Nephron (organoid): ENCODE measurements around the gene LRRFIP2.

Experiments
- H3K27ac Mint-ChIP-seq, 3 experiments: 2 replicates each; pipeline ENCODE4 v1.8.0; 2020; ENCODE audit warnings: mixed read lengths in 3 of 3, mild to moderate bottlenecking in 2 of 3, moderate library complexity in 1 of 3
- H3K27me3 Mint-ChIP-seq: 2 replicates; pipeline ENCODE4 v1.8.0; 2021; ENCODE audit warnings: low read depth, mild to moderate bottlenecking, moderate library complexity, mixed read lengths
- H3K36me3 Mint-ChIP-seq: 2 replicates; pipeline ENCODE4 v1.8.0; 2020; ENCODE audit warnings: low read depth, mixed read lengths
- H3K4me1 Mint-ChIP-seq: 2 replicates; pipeline ENCODE4 v1.8.0; 2020; ENCODE audit warnings: mixed read lengths
- H3K4me3 Mint-ChIP-seq, 3 experiments: 2 replicates each; pipeline ENCODE4 v1.8.0; 2020; ENCODE audit warnings: mild to moderate bottlenecking in 3 of 3, mixed read lengths in 3 of 3, moderate library complexity in 2 of 3
- H3K9me3 Mint-ChIP-seq: 2 replicates; pipeline ENCODE4 v1.8.0; 2020; ENCODE audit warnings: mixed read lengths
- TF ChIP-seq, protein P1 (sequence below), 3 experiments: fragments of 200-600 bp; sonication (generic); IDR thresholded peaks; one replicate each; pipeline ENCODE4 v1.5.0; 2021; ENCODE audit warnings: antibody characterized with exemption in 3 of 3; ENCODE audit not compliant: unreplicated experiment in 3 of 3

The LRRFIP2 gene

GRCh38 chr3:37130984-37131859 lies 43.2 kb downstream of the LRRFIP2 start:
- Mint-ChIP-seq H3K4me1 (peaks cover 14% of the 10 kb centered on the region), H3K27me3 (no peaks in the 10 kb centered on the region), H3K27ac (peak overlapping the region; percentile 3 to 58 (median 7)), H3K9me3 (no peaks in the 10 kb centered on the region), H3K36me3 (peaks cover 8% of the 10 kb centered on the region), H3K4me3 (no peak overlapping the region)
- TF ChIP-seq, protein P1, sequence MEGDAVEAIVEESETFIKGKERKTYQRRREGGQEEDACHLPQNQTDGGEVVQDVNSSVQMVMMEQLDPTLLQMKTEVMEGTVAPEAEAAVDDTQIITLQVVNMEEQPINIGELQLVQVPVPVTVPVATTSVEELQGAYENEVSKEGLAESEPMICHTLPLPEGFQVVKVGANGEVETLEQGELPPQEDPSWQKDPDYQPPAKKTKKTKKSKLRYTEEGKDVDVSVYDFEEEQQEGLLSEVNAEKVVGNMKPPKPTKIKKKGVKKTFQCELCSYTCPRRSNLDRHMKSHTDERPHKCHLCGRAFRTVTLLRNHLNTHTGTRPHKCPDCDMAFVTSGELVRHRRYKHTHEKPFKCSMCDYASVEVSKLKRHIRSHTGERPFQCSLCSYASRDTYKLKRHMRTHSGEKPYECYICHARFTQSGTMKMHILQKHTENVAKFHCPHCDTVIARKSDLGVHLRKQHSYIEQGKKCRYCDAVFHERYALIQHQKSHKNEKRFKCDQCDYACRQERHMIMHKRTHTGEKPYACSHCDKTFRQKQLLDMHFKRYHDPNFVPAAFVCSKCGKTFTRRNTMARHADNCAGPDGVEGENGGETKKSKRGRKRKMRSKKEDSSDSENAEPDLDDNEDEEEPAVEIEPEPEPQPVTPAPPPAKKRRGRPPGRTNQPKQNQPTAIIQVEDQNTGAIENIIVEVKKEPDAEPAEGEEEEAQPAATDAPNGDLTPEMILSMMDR (IDR thresholded peaks at IDR 0.05; ENCODE audit: unreplicated experiment in 3 of 3), result no peak

- Mint-ChIP-seq H3K4me3 (no peak overlapping the region), H3K27me3 (no peaks in the 10 kb centered on the region), H3K4me1 (peaks cover 14% of the 10 kb centered on the region), H3K9me3 (no peaks in the 10 kb centered on the region), H3K36me3 (peaks cover 8% of the 10 kb centered on the region), H3K27ac (no peak overlapping the region)
- TF ChIP-seq, protein P1 (IDR thresholded peaks at IDR 0.05; ENCODE audit: unreplicated experiment in 3 of 3), result no peak
These were observed 43.9 kb downstream of the LRRFIP2 start for GRCh38 chr3:37130448-37130847.

DNA sequence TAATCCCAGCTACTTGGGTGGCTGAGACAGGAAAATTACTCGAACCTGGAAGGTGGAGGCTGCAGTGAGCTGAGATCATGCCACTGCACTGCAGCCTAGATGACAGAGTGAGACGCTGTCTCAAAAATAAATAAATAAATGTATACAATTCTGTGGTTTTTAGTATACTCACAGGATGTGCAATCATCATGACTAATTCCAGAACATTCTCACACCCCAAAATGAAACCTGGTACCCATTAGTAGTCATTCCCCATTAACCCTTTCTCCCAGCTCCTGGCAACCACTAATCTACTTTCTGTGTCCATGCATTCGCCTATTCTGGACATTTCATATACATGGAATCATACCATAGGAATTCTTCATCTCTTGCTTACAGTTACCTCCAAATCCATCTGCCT lies 44.5 kb downstream of the LRRFIP2 start:
- Mint-ChIP-seq H3K36me3 (peaks cover 8% of the 10 kb centered on the region), H3K4me3 (no peak overlapping the region), H3K27me3 (no peaks in the 10 kb centered on the region), H3K4me1 (peaks cover 14% of the 10 kb centered on the region), H3K9me3 (no peaks in the 10 kb centered on the region), H3K27ac (no peak overlapping the region)
- TF ChIP-seq, protein P1 (IDR thresholded peaks at IDR 0.05; ENCODE audit: unreplicated experiment in 3 of 3), result no peak

- H3K4me1 Mint-ChIP-seq, result peaks cover 14% of the 10 kb centered on the region
- H3K9me3 Mint-ChIP-seq, result no peaks in the 10 kb centered on the region
- TF ChIP-seq, protein P1 (IDR thresholded peaks at IDR 0.05; ENCODE audit: unreplicated experiment in 3 of 3), result no peak
- no peak overlapping the region for H3K27ac Mint-ChIP-seq
- H3K36me3 Mint-ChIP-seq, result peaks cover 5% of the 10 kb centered on the region
- H3K4me3 Mint-ChIP-seq, result no peak overlapping the region
- H3K27me3 Mint-ChIP-seq, result no peaks in the 10 kb centered on the region
These were observed 47.0 kb downstream of the LRRFIP2 start for GRCh38 chr3:37127340-37127739.

DNA sequence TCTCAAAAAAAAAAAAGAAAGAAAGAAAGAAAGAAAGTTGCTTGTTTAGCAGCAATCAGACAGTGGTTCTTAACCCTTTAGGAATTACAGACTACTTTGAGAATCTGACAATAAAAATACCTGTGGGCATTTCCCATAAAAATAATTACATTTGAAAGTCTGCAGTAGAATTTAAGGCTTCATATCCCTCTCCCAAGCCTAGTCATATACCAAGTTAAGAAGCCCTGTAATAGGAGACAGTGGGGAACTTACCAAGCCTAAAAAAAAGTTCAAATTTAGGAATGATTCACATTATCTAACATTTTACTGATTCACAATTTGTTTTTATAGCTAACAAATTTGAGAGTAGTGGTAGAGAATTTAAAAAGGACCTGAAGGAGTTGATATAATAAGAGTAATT lies 47.5 kb downstream of the LRRFIP2 start:
- Mint-ChIP-seq H3K27me3 (no peaks in the 10 kb centered on the region), H3K9me3 (no peaks in the 10 kb centered on the region), H3K36me3 (peaks cover 9% of the 10 kb centered on the region), H3K4me3 (no peak overlapping the region), H3K4me1 (peaks cover 11% of the 10 kb centered on the region), H3K27ac (no peak overlapping the region)
- TF ChIP-seq, protein P1 (IDR thresholded peaks at IDR 0.05; ENCODE audit: unreplicated experiment in 3 of 3), result no peak
